ENCODE measurements around the gene PRLR.

GRCh38 chr5:35095366-35095765 lies 134.9 kb downstream of the PRLR start:
- TF ChIP-seq CTCF (IDR thresholded peaks at IDR 0.05) = no peak
- TF ChIP-seq POLR2AphosphoS5 (IDR thresholded peaks at IDR 0.05) = no peak
- no peak for TF ChIP-seq POLR2A (IDR thresholded peaks at IDR 0.05)

Data from prostate gland (tissue), 2 donors.